OCI-LY7 (cell line): ENCODE data around the gene RFESD. TPM values are rescaled to one million over a fixed set of nuclear protein-coding genes. Genes with fewer than 3 reads are reported as not detected.

Experiments
- BruUV-seq: library from RNA; stranded (reverse); fragments of 400-500 nt; replicated peaks from 2 replicates; lab custom pipeline; 2021; lab: Mats Ljungman, UMichigan
- CTCF ChIA-PET: fragments of 300-600 bp; sonication (Branson Sonifier 250); formaldehyde crosslinking; loops from one replicate; lab custom pipeline; 2022; ENCODE audit warnings: antibody characterized with exemption; ENCODE audit not compliant: unreplicated experiment; lab: Charles Lee
- POLR2A ChIA-PET: fragments of 300-600 bp; sonication (Branson Sonifier 250); formaldehyde crosslinking; loops from one replicate; lab custom pipeline; 2022; ENCODE audit warnings: antibody characterized with exemption; lab: Charles Lee
- DNase-seq: peaks from one replicate; pipeline ENCODE4 v3.0.0-alpha.2; 2015; ENCODE audit warnings: low spot score
- H2AFZ ChIP-seq: fragments of 200-600 bp; sonication (generic), shearing (Covaris generic); 2 replicates; pipeline ENCODE4 v1.6.1; 2014; ENCODE audit warnings: mild to moderate bottlenecking, antibody characterized with exemption, low read length, moderate library complexity
- H3K27ac ChIP-seq: fragments of 200-600 bp; sonication (generic); 2 replicates; pipeline ENCODE4 v1.5.1; 2014; ENCODE audit warnings: mixed run types, low read depth, mild to moderate bottlenecking, moderate library complexity, low read length, inconsistent platforms; ENCODE audit not compliant: poor library complexity, severe bottlenecking
- H3K36me3 ChIP-seq: fragments of 200-600 bp; sonication (generic); 2 replicates; pipeline ENCODE4 v1.6.1; 2014; ENCODE audit warnings: mild to moderate bottlenecking, antibody characterized with exemption, low read length, moderate library complexity, mixed read lengths; ENCODE audit not compliant: insufficient read depth
- H3K4me1 ChIP-seq: fragments of 200-600 bp; sonication (generic); 2 replicates; pipeline ENCODE4 v1.5.1; 2014; ENCODE audit warnings: mild to moderate bottlenecking, low read length; ENCODE audit not compliant: insufficient read depth, poor library complexity, severe bottlenecking
- H3K4me2 ChIP-seq: fragments of 200-600 bp; sonication (generic); 2 replicates; pipeline ENCODE4 v1.6.1; 2014; ENCODE audit warnings: mild to moderate bottlenecking, low read length
- H3K4me3 ChIP-seq: fragments of 200-600 bp; sonication (generic); 2 replicates; pipeline ENCODE4 v1.5.1; 2014; ENCODE audit warnings: mild to moderate bottlenecking, low read depth, low read length; ENCODE audit not compliant: poor library complexity, severe bottlenecking
- H3K79me2 ChIP-seq: fragments of 200-600 bp; sonication (generic); 2 replicates; pipeline ENCODE4 v1.6.1; 2016; ENCODE audit warnings: low read depth, mild to moderate bottlenecking, low read length, moderate library complexity, mixed read lengths; ENCODE audit not compliant: insufficient read depth
- H3K9me2 ChIP-seq: fragments of 200-600 bp; sonication (generic); 2 replicates; pipeline ENCODE4 v1.6.1; 2016; ENCODE audit warnings: mild to moderate bottlenecking, low read length, mixed read lengths; ENCODE audit not compliant: insufficient read depth
- H3K9me3 ChIP-seq: fragments of 200-600 bp; sonication (generic); 2 replicates; pipeline ENCODE4 v1.6.1; 2014; ENCODE audit warnings: mild to moderate bottlenecking, mixed run types, low read length, mixed read lengths
- H4K20me1 ChIP-seq: fragments of 200-600 bp; sonication (generic); 2 replicates; pipeline ENCODE4 v1.6.1; 2014; ENCODE audit warnings: mild to moderate bottlenecking, antibody characterized with exemption, low read length, moderate library complexity, mixed read lengths; ENCODE audit not compliant: insufficient read depth
- EZH2phosphoT487 ChIP-seq: fragments of 200-600 bp; sonication (generic); IDR thresholded peaks from 2 replicates; pipeline ENCODE4 v1.6.1; 2018; ENCODE audit warnings: low read depth, borderline replicate concordance, mild to moderate bottlenecking, mixed run types, antibody characterized with exemption, low read length, moderate library complexity, mixed read lengths
- intact Hi-C: fragments of 100-400 bp; cut with micrococcal nuclease; formaldehyde crosslinking; loops from one replicate; pipeline ENCODE4 v1.10.0; 2022; ENCODE audit not compliant: unreplicated experiment
- total RNA-seq, 2 experiments: library from RNA; depleted of rRNA in 1 of 2; stranded (reverse); fragments of >200 nt in 1 of 2; shearing (Covaris generic) in 1 of 2; gene quantifications; 2 replicates each; pipeline ENCODE4 v1.2.3, GENCODE V29; 2014 to 2022
- TF ChIP-seq, protein P1 (sequence below): fragments of 200-600 bp; sonication (generic); conservative IDR thresholded peaks from 2 replicates; pipeline ENCODE4 v1.5.1; 2014; ENCODE audit warnings: mild to moderate bottlenecking, antibody characterized with exemption, low read length, moderate library complexity, mixed read lengths

Gene RFESD
- total RNA-seq, 2 experiments from 2014 or later, result 7.6 TPM

DNA sequence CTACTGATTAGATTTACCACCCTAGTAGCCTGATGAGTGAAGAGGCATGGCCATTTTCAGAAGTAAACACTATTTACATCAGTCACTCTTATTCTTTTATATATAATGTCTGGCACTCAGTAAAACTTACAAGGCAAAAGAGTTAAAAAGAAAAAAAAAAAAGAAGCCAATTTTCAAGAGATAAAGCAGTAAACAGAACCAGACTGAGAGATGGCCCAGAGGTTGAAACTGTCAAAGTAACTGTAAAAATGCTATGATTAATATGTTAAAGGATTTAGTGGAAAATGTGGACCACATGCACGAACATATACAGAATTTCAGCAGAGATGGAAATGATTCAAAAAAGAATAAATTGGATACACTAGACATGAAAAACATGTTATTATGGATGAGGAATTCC lies 33.1 kb upstream of the RFESD start:
- DNase-seq, result no peak
- ChIA-PET CTCF (no interaction called here), POLR2A (no interaction called here)
- Histone ChIP-seq H3K4me3 (no peak overlapping the region), H3K9me2 (no peaks in the 10 kb centered on the region), H3K4me1 (no peaks in the 10 kb centered on the region), H4K20me1 (no peaks in the 10 kb centered on the region), H3K36me3 (no peaks in the 10 kb centered on the region), H2AFZ (no peak overlapping the region), H3K4me2 (no peak overlapping the region), H3K79me2 (no peaks in the 10 kb centered on the region), H3K27ac (no peak overlapping the region), H3K9me3 (no peaks in the 10 kb centered on the region)
- intact Hi-C loops, result no loop called here
- BruUV-seq, result no TSS peak
- TF ChIP-seq EZH2phosphoT487, result no peak
- TF ChIP-seq, protein P1, sequence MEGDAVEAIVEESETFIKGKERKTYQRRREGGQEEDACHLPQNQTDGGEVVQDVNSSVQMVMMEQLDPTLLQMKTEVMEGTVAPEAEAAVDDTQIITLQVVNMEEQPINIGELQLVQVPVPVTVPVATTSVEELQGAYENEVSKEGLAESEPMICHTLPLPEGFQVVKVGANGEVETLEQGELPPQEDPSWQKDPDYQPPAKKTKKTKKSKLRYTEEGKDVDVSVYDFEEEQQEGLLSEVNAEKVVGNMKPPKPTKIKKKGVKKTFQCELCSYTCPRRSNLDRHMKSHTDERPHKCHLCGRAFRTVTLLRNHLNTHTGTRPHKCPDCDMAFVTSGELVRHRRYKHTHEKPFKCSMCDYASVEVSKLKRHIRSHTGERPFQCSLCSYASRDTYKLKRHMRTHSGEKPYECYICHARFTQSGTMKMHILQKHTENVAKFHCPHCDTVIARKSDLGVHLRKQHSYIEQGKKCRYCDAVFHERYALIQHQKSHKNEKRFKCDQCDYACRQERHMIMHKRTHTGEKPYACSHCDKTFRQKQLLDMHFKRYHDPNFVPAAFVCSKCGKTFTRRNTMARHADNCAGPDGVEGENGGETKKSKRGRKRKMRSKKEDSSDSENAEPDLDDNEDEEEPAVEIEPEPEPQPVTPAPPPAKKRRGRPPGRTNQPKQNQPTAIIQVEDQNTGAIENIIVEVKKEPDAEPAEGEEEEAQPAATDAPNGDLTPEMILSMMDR, result no peak

DNA sequence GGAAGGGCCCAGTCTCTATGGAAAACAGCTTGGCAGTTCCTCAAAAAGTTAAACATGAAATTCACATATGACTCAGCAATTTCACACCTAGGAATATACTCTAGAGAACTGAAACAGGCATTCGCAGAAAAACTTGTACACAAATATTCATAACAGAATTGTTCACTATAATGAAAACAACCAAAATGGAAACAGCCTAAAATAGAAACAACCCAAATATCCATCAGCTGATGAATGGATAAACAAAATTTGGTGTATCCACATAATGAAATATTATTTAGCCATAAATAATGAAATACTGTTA lies 31.5 kb upstream of the RFESD start:
- ChIA-PET CTCF (no interaction called here), POLR2A (interaction anchor here (0.7 kb wide), 1 partner anchor 74 kb away, joined by 3 read pairs; no protein-coding TSS in a partner anchor)
- H3K79me2 ChIP-seq, result no peaks in the 10 kb centered on the region
- no peak overlapping the region for H3K4me2 ChIP-seq
- no peak overlapping the region for H3K27ac ChIP-seq
- H3K4me3 ChIP-seq, result no peak overlapping the region
- H2AFZ ChIP-seq, result no peak overlapping the region
- H3K4me1 ChIP-seq, result no peaks in the 10 kb centered on the region
- no peak for TF ChIP-seq EZH2phosphoT487
- TF ChIP-seq, protein P1, result no peak
- H3K9me2 ChIP-seq, result no peaks in the 10 kb centered on the region
- intact Hi-C loops, result no loop called here
- no TSS peak for BruUV-seq
- H3K9me3 ChIP-seq, result no peaks in the 10 kb centered on the region
- no peaks in the 10 kb centered on the region for H3K36me3 ChIP-seq
- H4K20me1 ChIP-seq, result no peaks in the 10 kb centered on the region
- no peak for DNase-seq

DNA sequence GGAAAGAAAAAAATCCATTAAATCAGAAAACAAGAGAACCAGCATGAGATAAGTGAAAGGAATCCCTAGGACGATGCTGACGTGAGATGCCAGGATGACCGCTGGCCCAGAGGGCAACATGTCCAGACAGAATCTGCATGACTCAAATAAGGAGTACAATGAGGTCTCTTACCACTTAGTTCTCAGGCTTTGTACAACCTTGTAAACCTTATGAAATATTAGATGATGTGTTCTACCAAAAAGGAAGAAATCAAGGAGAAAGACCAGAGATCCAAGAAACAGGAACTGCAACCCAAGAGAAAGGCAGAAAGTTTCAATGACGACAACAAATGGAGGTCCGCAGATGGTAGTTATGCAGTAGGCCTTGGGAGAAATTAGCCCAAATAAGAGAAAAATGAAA lies 29.5 kb upstream of the RFESD start:
- ChIA-PET CTCF (no interaction called here), POLR2A (interaction anchor here (0.6 kb wide), 1 partner anchor 574 kb away, joined by 4 read pairs; no protein-coding TSS in a partner anchor)
- no peaks in the 10 kb centered on the region for H3K79me2 ChIP-seq
- no peak overlapping the region for H3K4me3 ChIP-seq
- no peak for DNase-seq
- no peaks in the 10 kb centered on the region for H3K36me3 ChIP-seq
- no peaks in the 10 kb centered on the region for H3K4me1 ChIP-seq
- H4K20me1 ChIP-seq, result no peaks in the 10 kb centered on the region
- no TSS peak for BruUV-seq
- no peak overlapping the region for H2AFZ ChIP-seq
- no peak overlapping the region for H3K27ac ChIP-seq
- no peaks in the 10 kb centered on the region for H3K9me3 ChIP-seq
- intact Hi-C loops, result no loop called here
- H3K9me2 ChIP-seq, result no peaks in the 10 kb centered on the region
- TF ChIP-seq, protein P1, result no peak
- no peak for TF ChIP-seq EZH2phosphoT487
- H3K4me2 ChIP-seq, result no peak overlapping the region
